CD4-positive, alpha-beta T cell treated with Interleukin-21 for 1 hour (primary cell): Measurements from ENCODE around the gene SCART1.
"Not testable (repeated sequence)": the region's sequence is repeated elsewhere in the genome, so short reads cannot be mapped to it uniquely, and the experiment has no call there.

Experiments
- DNase-seq: peaks from one replicate; pipeline ENCODE4 v3.0.0-alpha.2; 2020

SCART1 gene

GRCh38 chr10:133453516-133454203 is at the start of gene SCART1:
TSS of gene SCART1 (plus strand) at chr10:133453945. CDS start at chr10:133453998, 53 bp downstream.
- peak; percentile 50 for DNase-seq

GRCh38 chr10:133405272-133405671 is 48.5 kb upstream of the SCART1 start:
- DNase-seq: no peak

GRCh38 chr10:133405844-133406527 is 47.8 kb upstream of the SCART1 start:
- DNase-seq: no peak

- DNase-seq: no peak
Observed at GRCh38 chr10:133411523-133412380, 42.0 kb upstream of the SCART1 start.

GRCh38 chr10:133412381-133412711 is 41.4 kb upstream of the SCART1 start:
- no peak for DNase-seq

- DNase-seq: not testable (repeated sequence)
Observed at GRCh38 chr10:133414401-133414800, 39.3 kb upstream of the SCART1 start.

GRCh38 chr10:133415752-133416151 is 38.0 kb upstream of the SCART1 start:
- DNase-seq: no peak

GRCh38 chr10:133418289-133418993 is 35.3 kb upstream of the SCART1 start:
- no peak for DNase-seq

GRCh38 chr10:133419211-133419950 is 34.4 kb upstream of the SCART1 start:
- DNase-seq: no peak

- DNase-seq: no peak
Observed at GRCh38 chr10:133420028-133420427, 33.7 kb upstream of the SCART1 start.

- no peak for DNase-seq
Observed at GRCh38 chr10:133420579-133420978, 33.2 kb upstream of the SCART1 start.

- no peak for DNase-seq
Observed at GRCh38 chr10:133421336-133422222, 32.2 kb upstream of the SCART1 start.

GRCh38 chr10:133422223-133422806 is 31.4 kb upstream of the SCART1 start:
- DNase-seq: no peak

GRCh38 chr10:133422807-133423771 is 30.7 kb upstream of the SCART1 start:
- no peak for DNase-seq

GRCh38 chr10:133424102-133424501 is 29.6 kb upstream of the SCART1 start:
- DNase-seq: not testable (repeated sequence)

- not testable (repeated sequence) for DNase-seq
Observed at GRCh38 chr10:133424601-133425000, 29.1 kb upstream of the SCART1 start, which contains the start of gene SPRN. TSS of gene SPRN (minus strand) at chr10:133424625. CDS start at chr10:133423681, 944 bp downstream.

- DNase-seq: not testable (repeated sequence)
Observed at GRCh38 chr10:133429571-133429970, 24.2 kb upstream of the SCART1 start.

GRCh38 chr10:133431888-133432613 is 21.7 kb upstream of the SCART1 start:
- DNase-seq: not testable (repeated sequence)

GRCh38 chr10:133432789-133433188 is 21.0 kb upstream of the SCART1 start:
- DNase-seq: not testable (repeated sequence)
